ENCODE measurements around the gene MAIP1. TPM values are rescaled to one million over a fixed set of nuclear protein-coding genes. Genes with fewer than 3 reads are reported as not detected.

Gene MAIP1
- total RNA-seq, 2 donors from 2014 or later: 11.2 to 11.9 TPM

DNA sequence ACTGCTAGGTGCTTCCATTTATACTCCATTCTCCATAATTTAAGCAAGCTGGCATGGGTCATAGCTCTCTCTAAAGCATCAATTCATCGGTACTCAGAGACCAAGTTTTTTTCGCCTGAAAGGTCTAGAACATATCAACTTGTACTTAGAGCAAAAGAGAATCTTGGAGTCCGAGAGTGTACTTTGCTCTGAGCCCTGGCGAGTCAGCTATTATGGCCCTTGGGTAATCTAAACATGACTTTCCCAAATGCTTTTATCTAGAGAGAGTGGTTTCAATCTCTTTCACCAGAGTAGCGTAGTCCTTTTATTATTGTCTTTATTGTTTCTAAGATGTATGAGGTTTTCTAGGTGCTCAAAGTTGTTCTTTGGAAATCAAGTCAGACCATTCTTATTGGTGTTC lies 34.4 kb downstream of the MAIP1 start:
- TF ChIP-seq POLR2A (IDR thresholded peaks at IDR 0.05): no peak
- TF ChIP-seq, protein P1, sequence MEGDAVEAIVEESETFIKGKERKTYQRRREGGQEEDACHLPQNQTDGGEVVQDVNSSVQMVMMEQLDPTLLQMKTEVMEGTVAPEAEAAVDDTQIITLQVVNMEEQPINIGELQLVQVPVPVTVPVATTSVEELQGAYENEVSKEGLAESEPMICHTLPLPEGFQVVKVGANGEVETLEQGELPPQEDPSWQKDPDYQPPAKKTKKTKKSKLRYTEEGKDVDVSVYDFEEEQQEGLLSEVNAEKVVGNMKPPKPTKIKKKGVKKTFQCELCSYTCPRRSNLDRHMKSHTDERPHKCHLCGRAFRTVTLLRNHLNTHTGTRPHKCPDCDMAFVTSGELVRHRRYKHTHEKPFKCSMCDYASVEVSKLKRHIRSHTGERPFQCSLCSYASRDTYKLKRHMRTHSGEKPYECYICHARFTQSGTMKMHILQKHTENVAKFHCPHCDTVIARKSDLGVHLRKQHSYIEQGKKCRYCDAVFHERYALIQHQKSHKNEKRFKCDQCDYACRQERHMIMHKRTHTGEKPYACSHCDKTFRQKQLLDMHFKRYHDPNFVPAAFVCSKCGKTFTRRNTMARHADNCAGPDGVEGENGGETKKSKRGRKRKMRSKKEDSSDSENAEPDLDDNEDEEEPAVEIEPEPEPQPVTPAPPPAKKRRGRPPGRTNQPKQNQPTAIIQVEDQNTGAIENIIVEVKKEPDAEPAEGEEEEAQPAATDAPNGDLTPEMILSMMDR (IDR thresholded peaks at IDR 0.05): no peak
- H3K9me3 ChIP-seq: no peaks in the 10 kb centered on the region
- intact Hi-C loops (cut with DNase I): no loop called here
- H3K36me3 ChIP-seq (replicated peaks in 1 of 2; ENCODE audit: insufficient read depth in 1 of 2, low read depth in 2 of 2): no peaks in the 10 kb centered on the region
- H3K27me3 ChIP-seq: no peaks in the 10 kb centered on the region
- no peak for DNase-seq
- H3K4me3 ChIP-seq: no peak overlapping the region
- ATAC-seq: no peak
- H3K27ac ChIP-seq: no peak overlapping the region
- WGBS, 2 donors: 91 to 94% methylated on average over 5 of the region's 5 CpGs
- H3K4me1 ChIP-seq: peaks cover 5% of the 10 kb centered on the region

DNA sequence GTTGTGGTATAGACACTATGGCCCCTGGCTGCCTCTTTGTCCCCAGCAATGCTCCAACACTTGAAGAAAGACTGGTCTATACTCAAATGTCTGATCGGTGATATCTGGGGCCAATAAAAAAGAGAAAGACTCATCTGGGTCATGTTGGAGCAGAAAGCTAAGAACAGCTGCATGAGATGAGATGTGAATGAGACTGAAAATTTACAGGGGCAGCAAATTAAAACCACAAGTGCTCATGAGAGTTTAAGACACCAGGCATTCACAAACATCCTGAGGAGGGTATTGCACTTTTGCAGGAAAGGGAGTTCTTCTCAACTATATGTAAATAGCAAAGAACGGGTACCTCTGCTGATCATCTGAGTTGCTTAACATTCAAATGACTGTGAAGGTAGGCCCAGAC lies 36.3 kb downstream of the MAIP1 start:
- intact Hi-C loops (cut with DNase I): no loop called here
- no peak overlapping the region for H3K27ac ChIP-seq
- no peak for DNase-seq
- H3K9me3 ChIP-seq: no peaks in the 10 kb centered on the region
- no peak for TF ChIP-seq POLR2A (IDR thresholded peaks at IDR 0.05)
- TF ChIP-seq, protein P1 (IDR thresholded peaks at IDR 0.05): no peak
- 88 to 95% methylated on average over 2 of the region's 2 CpGs for WGBS, 2 donors
- ATAC-seq: no peak
- H3K36me3 ChIP-seq (replicated peaks in 1 of 2; ENCODE audit: insufficient read depth in 1 of 2, low read depth in 2 of 2): no peaks in the 10 kb centered on the region
- no peak overlapping the region for H3K4me3 ChIP-seq
- no peaks in the 10 kb centered on the region for H3K27me3 ChIP-seq
- H3K4me1 ChIP-seq: no peaks in the 10 kb centered on the region

DNA sequence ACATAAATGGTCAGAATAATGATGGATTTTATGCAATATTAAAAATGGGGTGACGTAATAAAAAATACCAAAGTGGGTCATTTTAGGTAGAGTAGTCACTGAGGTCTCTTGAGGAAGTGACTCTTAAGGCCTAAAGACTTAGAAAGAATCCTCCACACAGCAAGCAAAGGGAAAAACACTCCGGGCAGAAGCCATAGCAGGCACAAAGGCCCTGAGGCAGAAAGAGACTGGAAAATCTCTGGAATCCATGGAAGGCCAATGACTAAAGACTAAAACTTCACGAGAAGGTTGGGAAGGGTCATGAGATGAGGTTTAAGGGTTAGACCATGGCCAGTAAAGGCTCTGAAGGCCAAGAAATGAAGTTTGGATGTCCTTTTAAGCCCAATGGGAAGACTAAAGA lies 36.9 kb downstream of the MAIP1 start:
- WGBS, 2 donors: 85 to 96% methylated on average over 3 of the region's 3 CpGs
- ATAC-seq (no peak), DNase-seq (no peak)
- Histone ChIP-seq H3K4me3 (no peak overlapping the region), H3K27ac (no peak overlapping the region), H3K36me3 (replicated peaks in 1 of 2; ENCODE audit: insufficient read depth in 1 of 2, low read depth in 2 of 2) (no peaks in the 10 kb centered on the region), H3K4me1 (no peaks in the 10 kb centered on the region), H3K27me3 (no peaks in the 10 kb centered on the region), H3K9me3 (no peaks in the 10 kb centered on the region)
- TF ChIP-seq POLR2A (IDR thresholded peaks at IDR 0.05): no peak
- TF ChIP-seq, protein P1 (IDR thresholded peaks at IDR 0.05): no peak
- intact Hi-C loops (cut with DNase I): no loop called here

DNA sequence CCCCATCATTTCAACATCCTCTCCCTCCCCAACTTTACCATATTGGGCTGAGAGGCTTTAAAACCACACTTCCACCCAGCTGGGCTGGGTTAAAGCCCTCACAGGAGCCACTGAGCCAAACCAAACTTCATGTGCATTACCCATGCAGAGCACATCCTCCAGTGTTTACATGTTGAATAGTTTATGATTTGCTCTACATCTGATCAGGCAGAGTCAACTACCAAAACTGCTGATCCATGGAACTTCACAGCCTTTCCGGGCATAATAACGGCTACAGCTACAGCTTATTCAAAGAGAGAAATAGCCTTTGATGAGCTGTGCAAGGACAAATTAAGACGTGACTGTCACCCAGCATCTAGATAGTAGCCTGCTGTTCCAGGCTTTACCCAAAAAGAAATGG lies 39.0 kb downstream of the MAIP1 start:
- intact Hi-C loops (cut with DNase I): no loop called here
- TF ChIP-seq, protein P1 (IDR thresholded peaks at IDR 0.05): no peak
- TF ChIP-seq POLR2A (IDR thresholded peaks at IDR 0.05): no peak
- Histone ChIP-seq H3K9me3 (no peaks in the 10 kb centered on the region), H3K27ac (no peak overlapping the region), H3K27me3 (no peaks in the 10 kb centered on the region), H3K4me3 (no peak overlapping the region), H3K36me3 (replicated peaks in 1 of 2; ENCODE audit: insufficient read depth in 1 of 2, low read depth in 2 of 2) (no peaks in the 10 kb centered on the region), H3K4me1 (no peaks in the 10 kb centered on the region)
- WGBS, 2 donors: 87 to 92% methylated on average over 3 of the region's 3 CpGs
- no peak for ATAC-seq
- no peak for DNase-seq

DNA sequence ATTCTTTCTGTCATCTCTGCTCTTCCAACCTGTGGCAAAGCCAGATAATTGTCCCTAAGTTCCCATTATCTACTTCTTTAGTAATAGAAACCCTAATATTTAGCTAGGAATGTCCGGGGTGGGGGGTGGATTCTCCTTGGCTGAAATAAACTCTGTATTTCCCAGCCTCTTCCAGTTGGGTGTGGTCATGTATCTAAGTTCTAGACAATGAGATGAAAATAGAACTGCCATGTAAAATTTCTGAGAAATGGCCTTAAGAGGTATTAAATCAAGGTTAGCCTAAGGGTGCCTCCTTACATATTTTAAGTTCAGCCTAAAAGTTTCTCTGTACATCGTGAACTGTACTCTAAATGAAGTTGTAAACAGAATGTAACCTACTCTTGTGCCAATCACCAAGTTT lies 39.5 kb downstream of the MAIP1 start:
- H3K4me1 ChIP-seq: no peaks in the 10 kb centered on the region
- TF ChIP-seq POLR2A (IDR thresholded peaks at IDR 0.05): no peak
- TF ChIP-seq, protein P1 (IDR thresholded peaks at IDR 0.05): no peak
- H3K27me3 ChIP-seq: no peaks in the 10 kb centered on the region
- intact Hi-C loops (cut with DNase I): no loop called here
- DNase-seq (no peak), ATAC-seq (no peak)
- H3K27ac ChIP-seq: no peak overlapping the region
- no peak overlapping the region for H3K4me3 ChIP-seq
- no peaks in the 10 kb centered on the region for H3K36me3 ChIP-seq (replicated peaks in 1 of 2; ENCODE audit: insufficient read depth in 1 of 2, low read depth in 2 of 2)
- WGBS, 2 donors: 72 to 76% methylated on average over 2 of the region's 2 CpGs
- H3K9me3 ChIP-seq: no peaks in the 10 kb centered on the region
